ENCODE measurements around the gene PPP4R2.

DNA sequence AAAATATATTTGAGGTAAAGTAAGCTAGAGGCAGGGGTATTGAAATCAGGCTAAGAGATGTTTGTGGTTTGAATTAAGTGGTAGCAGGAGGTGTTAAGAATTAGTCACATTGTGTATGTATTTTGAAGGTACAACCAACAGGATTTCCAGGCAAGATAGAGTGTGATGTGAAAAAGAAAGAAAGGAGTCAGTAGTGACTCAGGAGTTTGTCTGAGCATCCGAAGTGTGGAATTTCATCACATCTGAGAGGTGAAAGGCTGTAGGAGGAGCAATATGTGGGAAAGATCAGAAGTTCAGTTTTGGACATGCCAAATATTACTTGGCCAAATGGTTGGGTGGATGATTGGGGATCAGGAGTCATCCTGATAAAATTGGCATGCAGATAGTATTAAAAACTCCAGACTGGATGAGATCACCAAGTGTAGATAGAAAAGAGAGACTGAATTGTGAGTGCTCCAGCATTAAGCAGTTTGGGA, 32.7 kb downstream of the PPP4R2 start:
- TF ChIP-seq, protein P1, sequence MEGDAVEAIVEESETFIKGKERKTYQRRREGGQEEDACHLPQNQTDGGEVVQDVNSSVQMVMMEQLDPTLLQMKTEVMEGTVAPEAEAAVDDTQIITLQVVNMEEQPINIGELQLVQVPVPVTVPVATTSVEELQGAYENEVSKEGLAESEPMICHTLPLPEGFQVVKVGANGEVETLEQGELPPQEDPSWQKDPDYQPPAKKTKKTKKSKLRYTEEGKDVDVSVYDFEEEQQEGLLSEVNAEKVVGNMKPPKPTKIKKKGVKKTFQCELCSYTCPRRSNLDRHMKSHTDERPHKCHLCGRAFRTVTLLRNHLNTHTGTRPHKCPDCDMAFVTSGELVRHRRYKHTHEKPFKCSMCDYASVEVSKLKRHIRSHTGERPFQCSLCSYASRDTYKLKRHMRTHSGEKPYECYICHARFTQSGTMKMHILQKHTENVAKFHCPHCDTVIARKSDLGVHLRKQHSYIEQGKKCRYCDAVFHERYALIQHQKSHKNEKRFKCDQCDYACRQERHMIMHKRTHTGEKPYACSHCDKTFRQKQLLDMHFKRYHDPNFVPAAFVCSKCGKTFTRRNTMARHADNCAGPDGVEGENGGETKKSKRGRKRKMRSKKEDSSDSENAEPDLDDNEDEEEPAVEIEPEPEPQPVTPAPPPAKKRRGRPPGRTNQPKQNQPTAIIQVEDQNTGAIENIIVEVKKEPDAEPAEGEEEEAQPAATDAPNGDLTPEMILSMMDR (IDR thresholded peaks at IDR 0.05), result no peak
- TF ChIP-seq POLR2A (IDR thresholded peaks at IDR 0.05), result no peak
